Measurements from ENCODE around the gene MXRA7. TPM values are rescaled to one million over a fixed set of nuclear protein-coding genes. Genes with fewer than 3 reads are reported as not detected.

MXRA7 gene
- total RNA-seq, 4 donors from 2014 or later: 24.3 to 43.0 (median 30.6) TPM

GRCh38 chr17:76738468-76738850, 27.7 kb upstream of the MXRA7 start:
- no peak for TF ChIP-seq CTCF (IDR thresholded peaks at IDR 0.05 in 4 of 5, conservative IDR thresholded peaks at IDR 0.05 in 1 of 5)
- TF ChIP-seq POLR2A (IDR thresholded peaks at IDR 0.05): no peak

GRCh38 chr17:76737676-76738467, 27.1 kb upstream of the MXRA7 start, which contains the start of gene MFSD11:
TSS of gene MFSD11 (plus strand) at chr17:76738119. CDS start at chr17:76738353, 234 bp downstream.
- H3K9me3 ChIP-seq: no peaks in the 10 kb centered on the region
- peak within 1 kb of the TSS; percentile 96 to 99 (median 99) for H3K27ac ChIP-seq
- TF ChIP-seq CTCF (IDR thresholded peaks at IDR 0.05 in 4 of 5, conservative IDR thresholded peaks at IDR 0.05 in 1 of 5) (peak in 1 of 5 experiments; percentile 25), POLR2A (IDR thresholded peaks at IDR 0.05) (peak; percentile 70 to 88)
- peak; percentile 66 to 67 for ATAC-seq
- peaks cover 3 to 29% of the 10 kb centered on the region in 2 donors for H3K36me3 ChIP-seq
- DNase-seq: peak; percentile 86 to 92
- H3K4me1 ChIP-seq: peaks cover 63 to 75% of the 10 kb centered on the region in 2 donors
- in situ Hi-C loops (cut with MboI; ENCODE audit: low sequenced_read_pairs in 4 of 4): no loop called here
- peak within 1 kb of the TSS; percentile 82 to 99 (median 93) for H3K4me3 ChIP-seq
- intact Hi-C loops (cut with DNase I; ENCODE audit: low total_unique reads): loop anchor here (1.0 to 10.0 kb wide), 2 partner anchors 12 to 473 kb away; partner anchors contain the start of genes JMJD6, METTL23 and UBALD2
- no peaks in the 10 kb centered on the region for H3K27me3 ChIP-seq

More at GRCh38 chr17:76738468-76738850, 27.7 kb upstream of the MXRA7 start:
- Histone ChIP-seq H3K4me1 (peaks cover 62 to 72% of the 10 kb centered on the region in 2 donors), H3K36me3 (peaks cover 2 to 24% of the 10 kb centered on the region in 2 donors), H3K9me3 (no peaks in the 10 kb centered on the region), H3K27ac (peak overlapping the region; percentile 96 to 99 (median 99)), H3K4me3 (peak overlapping the region; percentile 79 to 95 (median 86)), H3K27me3 (no peaks in the 10 kb centered on the region)
- DNase-seq (no peak), ATAC-seq (no peak)
- in situ Hi-C loops (cut with MboI; ENCODE audit: low sequenced_read_pairs in 4 of 4) (no loop called here), intact Hi-C loops (cut with DNase I; ENCODE audit: low total_unique reads) (loop anchor here (10.0 kb wide), 1 partner anchor 474 kb away; the partner anchor contains the start of gene UBALD2)

GRCh38 chr17:76737082-76737675, 26.4 kb upstream of the MXRA7 start, which contains the start of gene SRSF2:
TSS of gene SRSF2 (minus strand) at chr17:76737331. CDS start at chr17:76737160, 171 bp downstream.
- ATAC-seq: peak; percentile 74 to 76
- peak; percentile 97 to 98 for DNase-seq
- Histone ChIP-seq H3K27ac (peak within 1 kb of the TSS; percentile 96 to 99 (median 99)), H3K36me3 (peaks cover 3 to 36% of the 10 kb centered on the region in 2 donors), H3K9me3 (no peaks in the 10 kb centered on the region), H3K4me1 (peaks cover 63 to 76% of the 10 kb centered on the region in 2 donors), H3K4me3 (peak within 1 kb of the TSS; percentile 82 to 99 (median 93)), H3K27me3 (no peaks in the 10 kb centered on the region)
- intact Hi-C loops (cut with DNase I; ENCODE audit: low total_unique reads): loop anchor here (1.0 to 10.0 kb wide), 2 partner anchors 11 to 472 kb away; partner anchors contain the start of genes JMJD6, METTL23 and UBALD2
- in situ Hi-C loops (cut with MboI; ENCODE audit: low sequenced_read_pairs in 4 of 4): no loop called here
- TF ChIP-seq POLR2A (IDR thresholded peaks at IDR 0.05) (peak; percentile 99 to 100), CTCF (IDR thresholded peaks at IDR 0.05 in 4 of 5, conservative IDR thresholded peaks at IDR 0.05 in 1 of 5) (no peak)

- Histone ChIP-seq H3K4me1 (peaks cover 63 to 76% of the 10 kb centered on the region in 2 donors), H3K27ac (peak overlapping the region; percentile 96 to 99 (median 99)), H3K9me3 (no peaks in the 10 kb centered on the region), H3K27me3 (no peaks in the 10 kb centered on the region), H3K36me3 (peaks cover 3 to 42% of the 10 kb centered on the region in 2 donors), H3K4me3 (peak overlapping the region; percentile 82 to 99 (median 93))
- DNase-seq (peak; percentile 54 to 77), ATAC-seq (peak; percentile 31)
- intact Hi-C loops (cut with DNase I; ENCODE audit: low total_unique reads) (loop anchor here (1.0 to 10.0 kb wide), 2 partner anchors 10 to 472 kb away; partner anchors contain the start of genes JMJD6, METTL23 and UBALD2), in situ Hi-C loops (cut with MboI; ENCODE audit: low sequenced_read_pairs in 4 of 4) (no loop called here)
- TF ChIP-seq POLR2A (IDR thresholded peaks at IDR 0.05): peak; percentile 0 to 39
- peak in 4 of 5 experiments; percentile 21 to 39 (median 34) for TF ChIP-seq CTCF (IDR thresholded peaks at IDR 0.05 in 4 of 5, conservative IDR thresholded peaks at IDR 0.05 in 1 of 5)
Measured at GRCh38 chr17:76736349-76737081, 25.8 kb upstream of the MXRA7 start.

Measured in gastrocnemius medialis (tissue), 4 donors.